Measurements from ENCODE around the gene MYOCD.

Gene MYOCD

GRCh38 chr17:12712941-12713340, 47.3 kb downstream of the MYOCD start:
- no peak for DNase-seq

- no peak for DNase-seq
Measured at GRCh38 chr17:12719948-12720347, 54.3 kb downstream of the MYOCD start.

- no peak for DNase-seq
Measured at GRCh38 chr17:12721581-12721980, 55.9 kb downstream of the MYOCD start.

- no peak for DNase-seq
Measured at GRCh38 chr17:12722282-12722681, 56.6 kb downstream of the MYOCD start.

GRCh38 chr17:12726131-12726530, 60.4 kb downstream of the MYOCD start:
- DNase-seq: no peak

- DNase-seq: no peak
Measured at GRCh38 chr17:12727076-12727760, 61.5 kb downstream of the MYOCD start.

GRCh38 chr17:12727881-12728280, 62.2 kb downstream of the MYOCD start:
- no peak for DNase-seq

GRCh38 chr17:12729086-12729485, 63.4 kb downstream of the MYOCD start:
- no peak for DNase-seq

- no peak for DNase-seq
Measured at GRCh38 chr17:12730421-12730820, 64.7 kb downstream of the MYOCD start.

GRCh38 chr17:12730931-12731521, 65.3 kb downstream of the MYOCD start:
- DNase-seq: no peak

GRCh38 chr17:12731839-12732238, 66.1 kb downstream of the MYOCD start:
- DNase-seq: no peak

- DNase-seq: no peak
Measured at GRCh38 chr17:12732366-12732765, 66.7 kb downstream of the MYOCD start.

- DNase-seq: no peak
Measured at GRCh38 chr17:12734926-12735325, 69.2 kb downstream of the MYOCD start.

- DNase-seq: no peak
Measured at GRCh38 chr17:12735517-12735916, 69.8 kb downstream of the MYOCD start.

GRCh38 chr17:12736526-12736925, 70.8 kb downstream of the MYOCD start:
- no peak for DNase-seq

- DNase-seq: no peak
Measured at GRCh38 chr17:12737740-12738469, 72.2 kb downstream of the MYOCD start.

- DNase-seq: no peak
Measured at GRCh38 chr17:12738624-12739023, 72.9 kb downstream of the MYOCD start.

- no peak for DNase-seq
Measured at GRCh38 chr17:12739500-12739899, 73.8 kb downstream of the MYOCD start.

- no peak for DNase-seq
Measured at GRCh38 chr17:12743046-12743445, 77.4 kb downstream of the MYOCD start.

- DNase-seq: no peak
Measured at GRCh38 chr17:12744298-12744697, 78.6 kb downstream of the MYOCD start.

- no peak for DNase-seq
Measured at GRCh38 chr17:12744786-12745185, 79.1 kb downstream of the MYOCD start.

- DNase-seq: no peak
Measured at GRCh38 chr17:12745486-12745885, 79.8 kb downstream of the MYOCD start.

GRCh38 chr17:12756786-12757185, 91.1 kb downstream of the MYOCD start:
- no peak for DNase-seq

- no peak for DNase-seq
Measured at GRCh38 chr17:12759090-12759489, 93.4 kb downstream of the MYOCD start.
